ENCODE results near the gene THADA.

DNA sequence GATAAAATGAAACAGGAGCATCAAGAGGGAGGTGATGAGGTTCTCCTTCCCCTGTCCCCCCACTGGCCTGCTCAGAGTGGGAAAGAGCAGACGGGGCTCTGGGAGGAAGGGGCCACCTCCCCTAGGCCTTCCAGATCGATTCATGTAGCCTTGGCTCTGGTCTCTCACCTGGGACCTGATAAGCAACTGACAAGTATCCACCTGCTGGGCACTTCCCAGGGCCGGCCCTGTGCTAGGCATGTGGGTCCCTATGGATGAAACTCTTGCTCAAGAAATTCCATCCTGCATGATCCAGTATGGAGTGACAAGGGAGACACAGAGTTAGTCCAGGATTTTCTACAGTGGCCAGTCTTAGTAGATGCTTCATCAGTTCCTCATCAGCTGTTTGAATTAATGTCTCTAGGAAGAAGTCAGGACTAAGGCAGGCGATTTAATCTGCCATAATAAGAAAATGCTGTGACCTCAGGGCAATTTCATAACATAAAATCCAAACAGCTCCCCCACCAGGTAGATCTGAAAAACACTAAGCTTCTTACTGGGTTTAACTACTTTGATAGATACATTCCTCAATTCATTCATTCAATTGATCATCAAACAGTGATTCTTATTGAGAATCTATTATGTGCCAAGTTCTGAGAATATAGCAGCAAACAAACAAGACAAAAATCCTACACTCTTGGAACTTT is 324.8 kb downstream of the THADA start:
- TF ChIP-seq FOXK1 (CRISPR knock-in tag; IDR thresholded peaks at IDR 0.05) = no peak
- TF ChIP-seq, protein P1, sequence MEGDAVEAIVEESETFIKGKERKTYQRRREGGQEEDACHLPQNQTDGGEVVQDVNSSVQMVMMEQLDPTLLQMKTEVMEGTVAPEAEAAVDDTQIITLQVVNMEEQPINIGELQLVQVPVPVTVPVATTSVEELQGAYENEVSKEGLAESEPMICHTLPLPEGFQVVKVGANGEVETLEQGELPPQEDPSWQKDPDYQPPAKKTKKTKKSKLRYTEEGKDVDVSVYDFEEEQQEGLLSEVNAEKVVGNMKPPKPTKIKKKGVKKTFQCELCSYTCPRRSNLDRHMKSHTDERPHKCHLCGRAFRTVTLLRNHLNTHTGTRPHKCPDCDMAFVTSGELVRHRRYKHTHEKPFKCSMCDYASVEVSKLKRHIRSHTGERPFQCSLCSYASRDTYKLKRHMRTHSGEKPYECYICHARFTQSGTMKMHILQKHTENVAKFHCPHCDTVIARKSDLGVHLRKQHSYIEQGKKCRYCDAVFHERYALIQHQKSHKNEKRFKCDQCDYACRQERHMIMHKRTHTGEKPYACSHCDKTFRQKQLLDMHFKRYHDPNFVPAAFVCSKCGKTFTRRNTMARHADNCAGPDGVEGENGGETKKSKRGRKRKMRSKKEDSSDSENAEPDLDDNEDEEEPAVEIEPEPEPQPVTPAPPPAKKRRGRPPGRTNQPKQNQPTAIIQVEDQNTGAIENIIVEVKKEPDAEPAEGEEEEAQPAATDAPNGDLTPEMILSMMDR (IDR thresholded peaks at IDR 0.05) = no peak
- TF ChIP-seq, protein P2, sequence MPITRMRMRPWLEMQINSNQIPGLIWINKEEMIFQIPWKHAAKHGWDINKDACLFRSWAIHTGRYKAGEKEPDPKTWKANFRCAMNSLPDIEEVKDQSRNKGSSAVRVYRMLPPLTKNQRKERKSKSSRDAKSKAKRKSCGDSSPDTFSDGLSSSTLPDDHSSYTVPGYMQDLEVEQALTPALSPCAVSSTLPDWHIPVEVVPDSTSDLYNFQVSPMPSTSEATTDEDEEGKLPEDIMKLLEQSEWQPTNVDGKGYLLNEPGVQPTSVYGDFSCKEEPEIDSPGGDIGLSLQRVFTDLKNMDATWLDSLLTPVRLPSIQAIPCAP (CRISPR knock-in tag; IDR thresholded peaks at IDR 0.05) = no peak
- TF ChIP-seq TEAD4 (CRISPR knock-in tag; IDR thresholded peaks at IDR 0.05) = no peak
- no peak for TF ChIP-seq MAX (CRISPR knock-in tag; IDR thresholded peaks at IDR 0.05)
- TF ChIP-seq, protein P3, sequence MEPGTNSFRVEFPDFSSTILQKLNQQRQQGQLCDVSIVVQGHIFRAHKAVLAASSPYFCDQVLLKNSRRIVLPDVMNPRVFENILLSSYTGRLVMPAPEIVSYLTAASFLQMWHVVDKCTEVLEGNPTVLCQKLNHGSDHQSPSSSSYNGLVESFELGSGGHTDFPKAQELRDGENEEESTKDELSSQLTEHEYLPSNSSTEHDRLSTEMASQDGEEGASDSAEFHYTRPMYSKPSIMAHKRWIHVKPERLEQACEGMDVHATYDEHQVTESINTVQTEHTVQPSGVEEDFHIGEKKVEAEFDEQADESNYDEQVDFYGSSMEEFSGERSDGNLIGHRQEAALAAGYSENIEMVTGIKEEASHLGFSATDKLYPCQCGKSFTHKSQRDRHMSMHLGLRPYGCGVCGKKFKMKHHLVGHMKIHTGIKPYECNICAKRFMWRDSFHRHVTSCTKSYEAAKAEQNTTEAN (CRISPR knock-in tag; IDR thresholded peaks at IDR 0.05) = no peak
- no peak for TF ChIP-seq ATF1 (CRISPR knock-in tag; IDR thresholded peaks at IDR 0.05)
- TF ChIP-seq, protein P4, sequence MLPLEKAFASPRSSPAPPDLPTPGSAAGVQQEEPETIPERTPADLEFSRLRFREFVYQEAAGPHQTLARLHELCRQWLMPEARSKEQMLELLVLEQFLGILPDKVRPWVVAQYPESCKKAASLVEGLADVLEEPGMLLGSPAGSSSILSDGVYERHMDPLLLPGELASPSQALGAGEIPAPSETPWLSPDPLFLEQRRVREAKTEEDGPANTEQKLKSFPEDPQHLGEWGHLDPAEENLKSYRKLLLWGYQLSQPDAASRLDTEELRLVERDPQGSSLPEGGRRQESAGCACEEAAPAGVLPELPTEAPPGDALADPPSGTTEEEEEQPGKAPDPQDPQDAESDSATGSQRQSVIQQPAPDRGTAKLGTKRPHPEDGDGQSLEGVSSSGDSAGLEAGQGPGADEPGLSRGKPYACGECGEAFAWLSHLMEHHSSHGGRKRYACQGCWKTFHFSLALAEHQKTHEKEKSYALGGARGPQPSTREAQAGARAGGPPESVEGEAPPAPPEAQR (CRISPR knock-in tag; IDR thresholded peaks at IDR 0.05) = no peak
- no peak for TF ChIP-seq MYBL2 (CRISPR knock-in tag; IDR thresholded peaks at IDR 0.05)
- TF ChIP-seq ZNF138 (CRISPR knock-in tag; conservative IDR thresholded peaks at IDR 0.05) = no peak
- TF ChIP-seq, protein P5, sequence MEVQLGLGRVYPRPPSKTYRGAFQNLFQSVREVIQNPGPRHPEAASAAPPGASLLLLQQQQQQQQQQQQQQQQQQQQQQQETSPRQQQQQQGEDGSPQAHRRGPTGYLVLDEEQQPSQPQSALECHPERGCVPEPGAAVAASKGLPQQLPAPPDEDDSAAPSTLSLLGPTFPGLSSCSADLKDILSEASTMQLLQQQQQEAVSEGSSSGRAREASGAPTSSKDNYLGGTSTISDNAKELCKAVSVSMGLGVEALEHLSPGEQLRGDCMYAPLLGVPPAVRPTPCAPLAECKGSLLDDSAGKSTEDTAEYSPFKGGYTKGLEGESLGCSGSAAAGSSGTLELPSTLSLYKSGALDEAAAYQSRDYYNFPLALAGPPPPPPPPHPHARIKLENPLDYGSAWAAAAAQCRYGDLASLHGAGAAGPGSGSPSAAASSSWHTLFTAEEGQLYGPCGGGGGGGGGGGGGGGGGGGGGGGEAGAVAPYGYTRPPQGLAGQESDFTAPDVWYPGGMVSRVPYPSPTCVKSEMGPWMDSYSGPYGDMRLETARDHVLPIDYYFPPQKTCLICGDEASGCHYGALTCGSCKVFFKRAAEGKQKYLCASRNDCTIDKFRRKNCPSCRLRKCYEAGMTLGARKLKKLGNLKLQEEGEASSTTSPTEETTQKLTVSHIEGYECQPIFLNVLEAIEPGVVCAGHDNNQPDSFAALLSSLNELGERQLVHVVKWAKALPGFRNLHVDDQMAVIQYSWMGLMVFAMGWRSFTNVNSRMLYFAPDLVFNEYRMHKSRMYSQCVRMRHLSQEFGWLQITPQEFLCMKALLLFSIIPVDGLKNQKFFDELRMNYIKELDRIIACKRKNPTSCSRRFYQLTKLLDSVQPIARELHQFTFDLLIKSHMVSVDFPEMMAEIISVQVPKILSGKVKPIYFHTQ (CRISPR knock-in tag; IDR thresholded peaks at IDR 0.05) = no peak
